OCI-LY7 (cell line): ENCODE measurements around the gene CDH22. TPM values are rescaled to one million over a fixed set of nuclear protein-coding genes. Genes with fewer than 3 reads are reported as not detected.

Experiments
- BruUV-seq: library from RNA; stranded (reverse); fragments of 400-500 nt; replicated peaks from 2 replicates; lab custom pipeline; 2021; lab: Mats Ljungman, UMichigan
- CTCF ChIA-PET: fragments of 300-600 bp; sonication (Branson Sonifier 250); formaldehyde crosslinking; loops from one replicate; lab custom pipeline; 2022; ENCODE audit warnings: antibody characterized with exemption; ENCODE audit not compliant: unreplicated experiment; lab: Charles Lee
- POLR2A ChIA-PET: fragments of 300-600 bp; sonication (Branson Sonifier 250); formaldehyde crosslinking; loops from one replicate; lab custom pipeline; 2022; ENCODE audit warnings: antibody characterized with exemption; lab: Charles Lee
- DNase-seq: peaks from one replicate; pipeline ENCODE4 v3.0.0-alpha.2; 2015; ENCODE audit warnings: low spot score
- H2AFZ ChIP-seq: fragments of 200-600 bp; sonication (generic), shearing (Covaris generic); 2 replicates; pipeline ENCODE4 v1.6.1; 2014; ENCODE audit warnings: mild to moderate bottlenecking, antibody characterized with exemption, low read length, moderate library complexity
- H3K27ac ChIP-seq: fragments of 200-600 bp; sonication (generic); 2 replicates; pipeline ENCODE4 v1.5.1; 2014; ENCODE audit warnings: mixed run types, low read depth, mild to moderate bottlenecking, moderate library complexity, low read length, inconsistent platforms; ENCODE audit not compliant: poor library complexity, severe bottlenecking
- H3K36me3 ChIP-seq: fragments of 200-600 bp; sonication (generic); 2 replicates; pipeline ENCODE4 v1.6.1; 2014; ENCODE audit warnings: mild to moderate bottlenecking, antibody characterized with exemption, low read length, moderate library complexity, mixed read lengths; ENCODE audit not compliant: insufficient read depth
- H3K4me1 ChIP-seq: fragments of 200-600 bp; sonication (generic); 2 replicates; pipeline ENCODE4 v1.5.1; 2014; ENCODE audit warnings: mild to moderate bottlenecking, low read length; ENCODE audit not compliant: insufficient read depth, poor library complexity, severe bottlenecking
- H3K4me2 ChIP-seq: fragments of 200-600 bp; sonication (generic); 2 replicates; pipeline ENCODE4 v1.6.1; 2014; ENCODE audit warnings: mild to moderate bottlenecking, low read length
- H3K4me3 ChIP-seq: fragments of 200-600 bp; sonication (generic); 2 replicates; pipeline ENCODE4 v1.5.1; 2014; ENCODE audit warnings: mild to moderate bottlenecking, low read depth, low read length; ENCODE audit not compliant: poor library complexity, severe bottlenecking
- H3K79me2 ChIP-seq: fragments of 200-600 bp; sonication (generic); 2 replicates; pipeline ENCODE4 v1.6.1; 2016; ENCODE audit warnings: low read depth, mild to moderate bottlenecking, low read length, moderate library complexity, mixed read lengths; ENCODE audit not compliant: insufficient read depth
- H3K9me2 ChIP-seq: fragments of 200-600 bp; sonication (generic); 2 replicates; pipeline ENCODE4 v1.6.1; 2016; ENCODE audit warnings: mild to moderate bottlenecking, low read length, mixed read lengths; ENCODE audit not compliant: insufficient read depth
- H3K9me3 ChIP-seq: fragments of 200-600 bp; sonication (generic); 2 replicates; pipeline ENCODE4 v1.6.1; 2014; ENCODE audit warnings: mild to moderate bottlenecking, mixed run types, low read length, mixed read lengths
- H4K20me1 ChIP-seq: fragments of 200-600 bp; sonication (generic); 2 replicates; pipeline ENCODE4 v1.6.1; 2014; ENCODE audit warnings: mild to moderate bottlenecking, antibody characterized with exemption, low read length, moderate library complexity, mixed read lengths; ENCODE audit not compliant: insufficient read depth
- CTCF ChIP-seq: fragments of 200-600 bp; sonication (generic); conservative IDR thresholded peaks from 2 replicates; pipeline ENCODE4 v1.5.1; 2014; ENCODE audit warnings: mild to moderate bottlenecking, antibody characterized with exemption, low read length, moderate library complexity, mixed read lengths
- EZH2phosphoT487 ChIP-seq: fragments of 200-600 bp; sonication (generic); IDR thresholded peaks from 2 replicates; pipeline ENCODE4 v1.6.1; 2018; ENCODE audit warnings: low read depth, borderline replicate concordance, mild to moderate bottlenecking, mixed run types, antibody characterized with exemption, low read length, moderate library complexity, mixed read lengths
- intact Hi-C: fragments of 100-400 bp; cut with micrococcal nuclease; formaldehyde crosslinking; loops from one replicate; pipeline ENCODE4 v1.10.0; 2022; ENCODE audit not compliant: unreplicated experiment
- total RNA-seq, 2 experiments: library from RNA; depleted of rRNA in 1 of 2; stranded (reverse); fragments of >200 nt in 1 of 2; shearing (Covaris generic) in 1 of 2; gene quantifications; 2 replicates each; pipeline ENCODE4 v1.2.3, GENCODE V29; 2014 to 2022

CDH22 gene
- total RNA-seq, 2 experiments from 2014 or later, result not detected

GRCh38 chr20:46174469-46175126 lies 133.7 kb downstream of the CDH22 start:
- Histone ChIP-seq H2AFZ (no peak overlapping the region), H3K9me3 (no peaks in the 10 kb centered on the region), H3K36me3 (no peaks in the 10 kb centered on the region), H3K4me1 (no peaks in the 10 kb centered on the region), H3K4me3 (no peak overlapping the region), H3K79me2 (no peaks in the 10 kb centered on the region), H4K20me1 (no peaks in the 10 kb centered on the region), H3K27ac (no peak overlapping the region), H3K4me2 (no peak overlapping the region), H3K9me2 (no peaks in the 10 kb centered on the region)
- TF ChIP-seq CTCF, result peak; percentile 34; the same call in 1 of the 2 replicates
- no peak for TF ChIP-seq EZH2phosphoT487
- intact Hi-C loops, result no loop called here
- CTCF ChIA-PET, result no interaction called here
- DNase-seq, result peak; percentile 46
- POLR2A ChIA-PET, result no interaction called here
- no TSS peak for BruUV-seq

GRCh38 chr20:46173652-46174468 lies 134.4 kb downstream of the CDH22 start:
- Histone ChIP-seq H3K9me2 (no peaks in the 10 kb centered on the region), H3K9me3 (no peaks in the 10 kb centered on the region), H3K4me3 (no peak overlapping the region), H3K4me1 (no peaks in the 10 kb centered on the region), H3K4me2 (no peak overlapping the region), H3K36me3 (no peaks in the 10 kb centered on the region), H3K79me2 (no peaks in the 10 kb centered on the region), H4K20me1 (no peaks in the 10 kb centered on the region), H2AFZ (no peak overlapping the region), H3K27ac (no peak overlapping the region)
- DNase-seq, result no peak
- no TSS peak for BruUV-seq
- ChIA-PET POLR2A (interaction anchor here (1.3 to 1.5 kb wide), 2 partner anchors 7 to 17 kb away, joined by 4 read pairs; no protein-coding TSS in a partner anchor), CTCF (no interaction called here)
- intact Hi-C loops, result no loop called here
- TF ChIP-seq EZH2phosphoT487 (no peak), CTCF (no peak)
